ENCODE data around the gene LRP5.
"Not testable (repeated sequence)": the region's sequence is repeated elsewhere in the genome, so short reads cannot be mapped to it uniquely, and the experiment has no call there.

LRP5 gene

DNA sequence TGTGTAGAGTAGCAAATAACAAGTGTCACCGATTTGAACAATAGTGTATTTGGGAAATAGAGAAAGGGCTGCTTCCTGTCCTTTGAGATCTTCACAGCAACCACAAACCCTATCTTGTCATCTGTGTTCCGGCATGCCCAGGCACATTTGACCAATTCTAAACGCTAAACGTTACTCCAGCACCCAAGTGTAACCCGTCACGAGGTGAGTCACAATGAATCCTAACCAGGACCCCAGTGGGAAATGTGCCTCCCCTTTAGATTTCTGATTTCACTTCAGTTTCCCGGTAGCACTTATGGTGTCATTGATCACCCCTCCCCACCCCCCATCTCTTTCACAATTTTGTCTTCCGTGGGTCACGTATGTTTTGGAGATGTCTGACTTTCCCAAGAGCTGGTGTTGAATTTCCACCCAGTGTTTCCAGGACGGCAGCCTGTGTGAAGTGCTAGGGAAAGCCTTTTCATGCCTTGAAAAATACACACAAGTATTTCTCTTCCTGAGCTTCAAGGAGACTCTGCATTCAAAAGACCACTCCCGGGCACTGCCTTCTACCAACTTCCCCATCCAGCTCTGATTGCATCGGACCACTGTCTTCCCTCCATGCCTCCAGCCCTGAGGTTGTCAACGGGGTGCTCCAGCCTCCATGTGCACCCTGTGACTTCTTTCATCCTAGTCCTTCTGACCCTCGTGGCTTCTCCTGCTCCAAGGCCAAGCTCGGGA, 30.1 kb upstream of the LRP5 start:
- Histone ChIP-seq H3K9me3 (ENCODE audit: severe bottlenecking) (no peaks in the 10 kb centered on the region), H3K27ac (ENCODE audit: poor library complexity, severe bottlenecking) (peak overlapping the region; percentile 47), H3K27me3 (ENCODE audit: insufficient read depth, poor library complexity, severe bottlenecking) (no peaks in the 10 kb centered on the region), H3K4me1 (ENCODE audit: insufficient read depth, poor library complexity, severe bottlenecking) (peaks cover 15% of the 10 kb centered on the region), H3K4me3 (ENCODE audit: severe bottlenecking) (no peak overlapping the region), H3K36me3 (ENCODE audit: low read depth) (no peaks in the 10 kb centered on the region)
- TF ChIP-seq, protein P1, sequence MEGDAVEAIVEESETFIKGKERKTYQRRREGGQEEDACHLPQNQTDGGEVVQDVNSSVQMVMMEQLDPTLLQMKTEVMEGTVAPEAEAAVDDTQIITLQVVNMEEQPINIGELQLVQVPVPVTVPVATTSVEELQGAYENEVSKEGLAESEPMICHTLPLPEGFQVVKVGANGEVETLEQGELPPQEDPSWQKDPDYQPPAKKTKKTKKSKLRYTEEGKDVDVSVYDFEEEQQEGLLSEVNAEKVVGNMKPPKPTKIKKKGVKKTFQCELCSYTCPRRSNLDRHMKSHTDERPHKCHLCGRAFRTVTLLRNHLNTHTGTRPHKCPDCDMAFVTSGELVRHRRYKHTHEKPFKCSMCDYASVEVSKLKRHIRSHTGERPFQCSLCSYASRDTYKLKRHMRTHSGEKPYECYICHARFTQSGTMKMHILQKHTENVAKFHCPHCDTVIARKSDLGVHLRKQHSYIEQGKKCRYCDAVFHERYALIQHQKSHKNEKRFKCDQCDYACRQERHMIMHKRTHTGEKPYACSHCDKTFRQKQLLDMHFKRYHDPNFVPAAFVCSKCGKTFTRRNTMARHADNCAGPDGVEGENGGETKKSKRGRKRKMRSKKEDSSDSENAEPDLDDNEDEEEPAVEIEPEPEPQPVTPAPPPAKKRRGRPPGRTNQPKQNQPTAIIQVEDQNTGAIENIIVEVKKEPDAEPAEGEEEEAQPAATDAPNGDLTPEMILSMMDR (IDR thresholded peaks at IDR 0.05; ENCODE audit: poor library complexity, severe bottlenecking), result no peak
- DNase-seq (ENCODE audit: low spot score) (no peak), ATAC-seq (ENCODE audit: low read depth) (peak; percentile 71)

DNA sequence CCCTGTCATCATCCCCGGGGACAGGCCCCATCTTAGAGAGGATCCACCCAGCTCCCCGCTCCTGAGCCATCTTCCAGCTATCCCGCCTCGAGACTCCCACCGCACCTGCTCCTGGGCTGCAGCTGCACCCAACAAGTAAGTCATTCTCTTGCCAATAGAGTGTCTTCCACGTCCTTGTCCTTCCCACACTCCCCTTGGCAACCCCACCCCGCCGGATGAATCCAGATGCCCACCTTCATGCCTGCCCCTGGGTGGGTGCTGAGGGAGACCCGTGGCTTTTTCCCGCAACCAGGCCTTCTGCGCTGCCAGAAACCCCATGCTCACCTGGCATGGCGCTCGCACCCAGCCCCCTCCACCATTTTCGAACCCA, 29.5 kb upstream of the LRP5 start:
- Histone ChIP-seq H3K27me3 (ENCODE audit: insufficient read depth, poor library complexity, severe bottlenecking) (no peaks in the 10 kb centered on the region), H3K36me3 (ENCODE audit: low read depth) (no peaks in the 10 kb centered on the region), H3K4me3 (ENCODE audit: severe bottlenecking) (no peak overlapping the region), H3K4me1 (ENCODE audit: insufficient read depth, poor library complexity, severe bottlenecking) (peaks cover 15% of the 10 kb centered on the region), H3K9me3 (ENCODE audit: severe bottlenecking) (no peaks in the 10 kb centered on the region), H3K27ac (ENCODE audit: poor library complexity, severe bottlenecking) (peak overlapping the region; percentile 47)
- DNase-seq (ENCODE audit: low spot score) (no peak), ATAC-seq (ENCODE audit: low read depth) (no peak)
- TF ChIP-seq, protein P1 (IDR thresholded peaks at IDR 0.05; ENCODE audit: poor library complexity, severe bottlenecking), result no peak

DNA sequence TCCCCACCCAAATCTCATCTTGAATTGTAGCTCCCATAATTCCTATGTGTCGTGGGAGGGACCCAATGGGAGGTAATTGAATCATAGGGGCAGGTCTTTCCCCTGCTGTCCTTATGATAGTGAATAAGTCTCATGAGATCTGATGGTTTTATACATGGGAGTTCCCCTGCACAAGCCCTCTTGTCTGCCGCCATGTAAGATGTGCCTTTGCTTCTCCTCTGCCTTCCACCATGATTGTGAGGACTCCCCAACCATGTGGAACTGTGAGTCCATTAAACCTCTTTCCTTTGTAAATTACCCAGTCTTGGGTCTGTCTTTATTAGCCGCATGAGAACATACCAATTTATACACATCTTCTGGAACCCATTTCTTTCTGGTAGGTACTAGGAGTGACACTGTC, 27.8 kb upstream of the LRP5 start:
- not testable (repeated sequence) for ATAC-seq (ENCODE audit: low read depth); H3K27me3 ChIP-seq (ENCODE audit: insufficient read depth, poor library complexity, severe bottlenecking); H3K4me3 ChIP-seq (ENCODE audit: severe bottlenecking); H3K9me3 ChIP-seq (ENCODE audit: severe bottlenecking); H3K36me3 ChIP-seq (ENCODE audit: low read depth); DNase-seq (ENCODE audit: low spot score); H3K27ac ChIP-seq (ENCODE audit: poor library complexity, severe bottlenecking)
- H3K4me1 ChIP-seq (ENCODE audit: insufficient read depth, poor library complexity, severe bottlenecking), result peaks cover 14% of the 10 kb centered on the region

DNA sequence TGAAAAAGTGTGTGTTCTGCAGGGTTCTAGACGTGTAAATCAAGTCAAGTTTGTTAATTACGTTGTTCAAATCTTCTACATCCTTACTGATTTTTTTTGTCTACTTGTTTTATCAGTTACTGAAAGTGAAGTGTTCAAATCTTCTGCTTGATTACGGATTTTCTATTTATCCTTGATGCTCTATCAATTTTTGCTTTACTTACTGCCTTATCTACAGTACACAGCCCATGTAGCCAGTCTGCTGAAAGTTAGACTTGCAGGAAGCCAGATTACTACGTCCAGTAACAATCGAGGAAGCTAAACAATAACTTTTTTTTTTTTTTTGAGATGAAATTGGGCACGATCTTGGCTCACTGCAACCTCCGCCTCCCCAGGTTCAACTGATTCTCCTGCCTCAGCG, 25.0 kb upstream of the LRP5 start:
- H3K36me3 ChIP-seq (ENCODE audit: low read depth), result no peaks in the 10 kb centered on the region
- DNase-seq (ENCODE audit: low spot score) (no peak), ATAC-seq (ENCODE audit: low read depth) (no peak)
- H3K27me3 ChIP-seq (ENCODE audit: insufficient read depth, poor library complexity, severe bottlenecking), result no peaks in the 10 kb centered on the region
- TF ChIP-seq, protein P1 (IDR thresholded peaks at IDR 0.05; ENCODE audit: poor library complexity, severe bottlenecking), result no peak
- no peak overlapping the region for H3K27ac ChIP-seq (ENCODE audit: poor library complexity, severe bottlenecking)
- H3K4me1 ChIP-seq (ENCODE audit: insufficient read depth, poor library complexity, severe bottlenecking), result no peaks in the 10 kb centered on the region
- no peak overlapping the region for H3K4me3 ChIP-seq (ENCODE audit: severe bottlenecking)
- no peaks in the 10 kb centered on the region for H3K9me3 ChIP-seq (ENCODE audit: severe bottlenecking)

DNA sequence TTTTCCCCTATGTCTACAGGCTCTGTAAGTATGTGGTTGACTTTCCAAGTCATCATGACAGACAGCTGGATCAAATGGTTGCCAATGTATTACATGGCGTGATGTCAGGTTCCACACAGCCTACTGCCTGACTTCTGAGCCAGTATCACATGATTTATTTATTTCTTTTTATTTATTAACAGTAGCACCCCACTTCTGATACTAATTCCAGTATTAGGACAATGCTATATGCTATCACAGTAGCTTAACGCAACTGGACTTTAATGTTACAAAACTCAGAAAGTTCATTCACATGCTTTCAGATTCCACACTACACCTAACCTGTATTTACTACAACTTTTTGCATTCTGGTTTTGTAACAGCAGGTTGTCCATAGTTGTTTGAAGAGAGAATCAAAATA, 22.9 kb upstream of the LRP5 start:
- DNase-seq (ENCODE audit: low spot score) (no peak), ATAC-seq (ENCODE audit: low read depth) (no peak)
- Histone ChIP-seq H3K27ac (ENCODE audit: poor library complexity, severe bottlenecking) (no peak overlapping the region), H3K4me1 (ENCODE audit: insufficient read depth, poor library complexity, severe bottlenecking) (no peaks in the 10 kb centered on the region), H3K9me3 (ENCODE audit: severe bottlenecking) (no peaks in the 10 kb centered on the region), H3K4me3 (ENCODE audit: severe bottlenecking) (no peak overlapping the region), H3K27me3 (ENCODE audit: insufficient read depth, poor library complexity, severe bottlenecking) (no peaks in the 10 kb centered on the region), H3K36me3 (ENCODE audit: low read depth) (no peaks in the 10 kb centered on the region)
- TF ChIP-seq, protein P1 (IDR thresholded peaks at IDR 0.05; ENCODE audit: poor library complexity, severe bottlenecking), result no peak

Measured in RWPE2 (cell line).